H1 (cell line): Measurements from ENCODE around the gene C1QTNF4. TPM values are rescaled to one million over a fixed set of nuclear protein-coding genes. Genes with fewer than 3 reads are reported as not detected.

ENCODE experiments used
- ATF3 ChIP-seq: IDR thresholded peaks from 2 replicates; pipeline ENCODE4 v1.6.1; 2011; ENCODE audit warnings: low read depth, mild to moderate bottlenecking, low read length; ENCODE audit not compliant: insufficient read depth
- BACH1 ChIP-seq: IDR thresholded peaks from 2 replicates; pipeline ENCODE4 v1.6.1; 2012; ENCODE audit warnings: low read length, improper control_type of control experiment
- CEBPB ChIP-seq: IDR thresholded peaks from 2 replicates; pipeline ENCODE4 v1.6.1; 2012; ENCODE audit warnings: low read depth, low read length
- CHD2 ChIP-seq: IDR thresholded peaks from 2 replicates; pipeline ENCODE4 v1.6.1; 2012; ENCODE audit warnings: low read length, improper control_type of control experiment
- CHD7 ChIP-seq: fragments of 300-600 bp; sonication (generic); IDR thresholded peaks from 2 replicates; pipeline ENCODE4 v1.7.1; 2012; ENCODE audit warnings: low read length, moderate library complexity, mild to moderate bottlenecking, inconsistent platforms; ENCODE audit not compliant: insufficient replicate concordance
- HDAC6 ChIP-seq: IDR thresholded peaks from one replicate; pipeline ENCODE4 v1.7.1; 2012; ENCODE audit warnings: low read depth, mild to moderate bottlenecking, inconsistent platforms, low read length, moderate library complexity
- MAFK ChIP-seq: IDR thresholded peaks from 2 replicates; pipeline ENCODE4 v1.6.1; 2012; ENCODE audit warnings: low read depth, mild to moderate bottlenecking, improper control_type of control experiment, low read length
- POLR2AphosphoS5 ChIP-seq: IDR thresholded peaks from 2 replicates; pipeline ENCODE4 v1.6.1; 2011; ENCODE audit warnings: low read depth, low read length
- SIRT6 ChIP-seq: IDR thresholded peaks from one replicate; pipeline ENCODE4 v1.7.1; 2012; ENCODE audit warnings: low read length, inconsistent platforms
- TAF7 ChIP-seq: optimal IDR thresholded peaks from 2 replicates; pipeline ENCODE3; 2011; ENCODE audit warnings: low read depth, mild to moderate bottlenecking, inconsistent platforms, low read length, moderate library complexity, borderline replicate concordance
- TCF12 ChIP-seq: IDR thresholded peaks from 2 replicates; pipeline ENCODE4 v1.6.1; 2011; ENCODE audit warnings: low read depth, mild to moderate bottlenecking, low read length
- polyA plus RNA-seq, 7 experiments: library from polyadenylated mRNA; depleted of rRNA in 3 of 7; stranded (reverse) in 5 of 7; unstranded in 2 of 7; fragments of >200 nt in 5 of 7; fragments of 200-250 nt in 2 of 7; gene quantifications; 1 replicate in 5 of 7; 2 replicates in 1 of 7; 4 replicates in 1 of 7; pipeline versions ENCODE4 v1.2.1 to v1.2.3, GENCODE V29; 2011 to 2013; ENCODE audit warnings: missing spikeins in 2 of 7, mixed read lengths in 2 of 7
- total RNA-seq: library from RNA; stranded (reverse); fragmentation: NEBNext Ultra II Directional; extraction: Animal tissue kit (Norgen Biotek cat#: 25700); gene quantifications from 2 replicates; pipeline ENCODE4 v1.2.1, GENCODE V29; 2021

The C1QTNF4 gene
- total and polyA plus RNA-seq, 2 of the 8 experiments (the other 6 are each of a cell fraction or from before 2014, with no cell fraction given), result 3.9 to 6.0 TPM

GRCh38 chr11:47552566-47553405 lies 41.4 kb downstream of the C1QTNF4 start, which contains the start of gene CELF1 (continued):
- TF ChIP-seq CEBPB (no peak), BACH1 (no peak), MAFK (no peak), SIRT6 (no peak), TAF7 (no peak), CHD7 (no peak), POLR2AphosphoS5 (peak; percentile 41), CHD2 (peak; percentile 12; the same call in 1 of the 2 replicates), ATF3 (no peak), HDAC6 (no peak), TCF12 (no peak)
